Cardiac muscle cell (in vitro differentiated cells and primary cell): ENCODE measurements around the gene TLCD2. TPM values are rescaled to one million over a fixed set of nuclear protein-coding genes. Genes with fewer than 3 reads are reported as not detected.

Experiments
- DNase-seq, 2 donors: peaks; one replicate each; pipeline versions ENCODE4 v3.0.0 to v3.0.0-alpha.2; 2010 to 2017; ENCODE audit warnings: low read depth in 1 of 2, low spot score in 1 of 2
- H3K27ac ChIP-seq: fragments of 200-600 bp; sonication (generic); 2 replicates; pipeline ENCODE4 v1.5.1; 2016
- H3K27me3 ChIP-seq: fragments of 200-600 bp; sonication (generic); 2 replicates; pipeline ENCODE4 v1.6.0; 2016; ENCODE audit warnings: control low read depth
- H3K36me3 ChIP-seq: fragments of 200-600 bp; sonication (generic); 2 replicates; pipeline ENCODE4 v1.5.1; 2016; ENCODE audit warnings: control low read depth
- H3K4me1 ChIP-seq: fragments of 200-600 bp; sonication (generic); 2 replicates; pipeline ENCODE4 v1.8.1; 2017; ENCODE audit warnings: low read depth, mild to moderate bottlenecking, mixed run types
- H3K4me3 ChIP-seq: fragments of 200-600 bp; sonication (generic); 2 replicates; pipeline ENCODE4 v1.5.1; 2016; ENCODE audit warnings: mild to moderate bottlenecking
- H3K9me3 ChIP-seq: fragments of 200-600 bp; sonication (generic); 2 replicates; pipeline ENCODE4 v1.5.1; 2017; ENCODE audit warnings: low read depth, mild to moderate bottlenecking, control low read depth
- polyA plus RNA-seq: library from polyadenylated mRNA; unstranded; fragments of >200 nt; fragmentation: Nextera tagmentation; extraction: Ambion mirVana; gene quantifications from 2 replicates; pipeline ENCODE4 v1.2.1, GENCODE V29; 2016
- total RNA-seq: library from RNA; depleted of rRNA; stranded (reverse); fragments of >200 nt; gene quantifications from 2 replicates; pipeline ENCODE4 v1.2.3, GENCODE V29; 2016
- TF ChIP-seq, protein P1 (sequence below): IDR thresholded peaks from 2 replicates; pipeline ENCODE4 v1.5.1; 2012; ENCODE audit warnings: low read depth, mild to moderate bottlenecking, low read length

TLCD2 gene
- total and polyA plus RNA-seq, 2 experiments from 2014 or later, result 1.4 to 3.1 TPM

DNA sequence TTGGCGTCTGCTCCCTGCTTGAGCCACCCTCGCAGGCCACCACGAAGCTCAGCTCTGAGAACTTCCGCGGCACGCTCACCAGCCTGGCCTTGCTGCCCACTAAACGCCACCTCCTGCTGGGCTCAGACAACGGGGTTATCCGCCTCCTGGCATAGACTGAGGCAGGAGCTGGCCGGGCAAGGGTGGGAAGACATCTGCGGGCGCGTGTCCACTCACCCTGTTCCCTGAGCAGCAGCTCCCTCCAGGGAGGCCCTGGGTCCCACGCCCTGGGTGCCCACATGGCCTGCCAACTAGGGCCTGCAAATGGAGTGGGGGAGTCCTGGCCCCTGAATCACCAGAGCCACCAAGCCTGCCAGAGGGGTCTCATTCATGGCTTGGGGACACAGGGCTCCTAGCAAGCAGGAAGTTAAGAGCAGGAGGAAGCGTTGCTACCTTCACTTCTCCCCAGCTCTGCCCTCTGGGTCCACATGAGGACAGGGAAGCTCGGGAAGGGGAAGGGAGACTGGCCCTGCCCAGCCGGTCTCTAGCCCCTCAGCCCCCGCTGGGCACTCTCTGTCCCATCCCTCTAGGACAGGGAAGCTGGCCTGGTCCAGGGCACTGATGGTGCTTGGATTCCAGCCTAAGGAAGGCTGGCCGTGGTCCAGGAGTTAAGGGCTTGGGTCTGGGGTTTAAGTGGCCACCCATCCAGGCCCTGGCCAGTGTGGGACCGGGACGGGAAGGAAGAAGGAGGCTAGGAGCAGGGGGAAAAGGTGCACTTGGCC is 27.5 kb upstream of the TLCD2 start:
- H3K4me1 ChIP-seq, result peaks cover 7% of the 10 kb centered on the region
- no peaks in the 10 kb centered on the region for H3K27me3 ChIP-seq
- no peak overlapping the region for H3K4me3 ChIP-seq
- TF ChIP-seq, protein P1, sequence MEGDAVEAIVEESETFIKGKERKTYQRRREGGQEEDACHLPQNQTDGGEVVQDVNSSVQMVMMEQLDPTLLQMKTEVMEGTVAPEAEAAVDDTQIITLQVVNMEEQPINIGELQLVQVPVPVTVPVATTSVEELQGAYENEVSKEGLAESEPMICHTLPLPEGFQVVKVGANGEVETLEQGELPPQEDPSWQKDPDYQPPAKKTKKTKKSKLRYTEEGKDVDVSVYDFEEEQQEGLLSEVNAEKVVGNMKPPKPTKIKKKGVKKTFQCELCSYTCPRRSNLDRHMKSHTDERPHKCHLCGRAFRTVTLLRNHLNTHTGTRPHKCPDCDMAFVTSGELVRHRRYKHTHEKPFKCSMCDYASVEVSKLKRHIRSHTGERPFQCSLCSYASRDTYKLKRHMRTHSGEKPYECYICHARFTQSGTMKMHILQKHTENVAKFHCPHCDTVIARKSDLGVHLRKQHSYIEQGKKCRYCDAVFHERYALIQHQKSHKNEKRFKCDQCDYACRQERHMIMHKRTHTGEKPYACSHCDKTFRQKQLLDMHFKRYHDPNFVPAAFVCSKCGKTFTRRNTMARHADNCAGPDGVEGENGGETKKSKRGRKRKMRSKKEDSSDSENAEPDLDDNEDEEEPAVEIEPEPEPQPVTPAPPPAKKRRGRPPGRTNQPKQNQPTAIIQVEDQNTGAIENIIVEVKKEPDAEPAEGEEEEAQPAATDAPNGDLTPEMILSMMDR, result no peak
- no peak overlapping the region for H3K27ac ChIP-seq
- H3K36me3 ChIP-seq, result no peaks in the 10 kb centered on the region
- DNase-seq, result no peak
- H3K9me3 ChIP-seq, result no peaks in the 10 kb centered on the region

DNA sequence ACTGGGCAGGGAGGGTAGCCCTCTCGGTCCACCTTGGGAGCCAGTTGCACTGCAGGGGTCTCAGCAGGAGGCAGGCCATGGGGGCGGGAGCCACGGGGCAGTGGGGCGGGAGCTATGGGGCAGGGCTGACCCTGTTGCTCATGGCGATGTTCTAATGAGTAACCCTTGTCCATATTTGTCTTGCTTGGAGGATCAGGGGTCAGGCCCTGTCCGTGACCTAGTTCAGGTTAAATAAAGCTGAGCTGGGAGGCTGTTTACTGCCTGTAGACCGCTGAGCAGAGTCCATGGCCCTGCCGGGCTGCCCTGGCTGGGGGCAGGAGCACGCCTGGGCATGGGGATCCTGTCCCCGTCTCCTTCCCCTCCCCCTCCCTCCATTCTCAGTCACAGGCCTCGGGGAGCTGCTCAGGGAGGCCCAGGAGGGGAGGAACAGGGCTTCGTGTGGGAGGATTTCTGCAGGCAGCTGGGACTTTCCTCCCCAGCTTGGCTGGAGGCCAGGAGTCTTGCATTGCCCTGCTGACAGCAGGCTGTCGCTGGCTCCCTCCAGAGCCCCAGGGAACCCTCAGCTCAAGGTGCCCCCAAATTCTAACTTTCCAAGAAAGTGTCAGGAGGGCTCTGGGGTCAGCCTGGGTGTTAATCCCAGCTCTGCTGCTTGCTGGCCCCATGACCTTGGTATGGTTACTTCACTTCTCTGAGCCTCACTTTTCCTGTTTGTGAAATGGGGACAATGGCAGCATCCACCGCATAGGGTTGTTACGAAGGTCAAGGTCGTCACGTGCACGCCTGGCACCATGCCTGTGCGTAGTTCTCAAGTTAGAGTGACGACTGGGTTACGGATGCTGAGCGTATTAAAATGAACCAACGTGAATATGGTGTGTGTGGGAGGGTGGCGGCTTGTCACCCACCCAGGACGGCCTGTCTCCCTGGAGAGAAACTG is 26.4 kb upstream of the TLCD2 start:
- H3K27ac ChIP-seq, result peak overlapping the region; percentile 88
- H3K9me3 ChIP-seq, result no peaks in the 10 kb centered on the region
- H3K4me3 ChIP-seq, result no peak overlapping the region
- H3K27me3 ChIP-seq, result no peaks in the 10 kb centered on the region
- H3K36me3 ChIP-seq, result no peaks in the 10 kb centered on the region
- DNase-seq, result peak in 1 of 2 donors; percentile 93
- TF ChIP-seq, protein P1, result no peak
- peaks cover 7% of the 10 kb centered on the region for H3K4me1 ChIP-seq

DNA sequence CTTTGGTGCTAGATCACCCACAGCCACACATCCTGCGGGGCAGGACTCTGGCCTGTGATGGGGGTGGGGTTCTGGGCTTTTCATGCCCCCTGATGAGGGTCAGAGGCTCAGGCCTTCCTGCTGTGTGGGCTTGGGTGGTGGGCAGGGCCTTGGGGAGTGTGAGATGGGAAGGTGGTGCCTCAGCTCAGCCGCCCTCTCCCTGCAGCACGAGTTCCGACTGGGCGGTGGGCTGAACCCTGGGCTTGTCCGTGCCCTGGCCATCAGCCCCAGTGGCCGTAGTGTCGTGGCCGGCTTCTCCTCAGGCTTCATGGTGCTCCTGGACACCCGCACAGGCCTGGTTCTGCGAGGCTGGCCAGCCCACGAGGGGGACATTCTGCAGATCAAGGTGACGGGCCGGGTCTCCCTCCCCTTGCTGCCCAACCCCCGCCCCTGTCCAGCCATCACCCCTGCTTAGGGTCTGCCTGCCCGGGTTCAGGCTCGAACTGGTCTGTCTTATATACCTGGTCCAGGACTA is 25.7 kb upstream of the TLCD2 start:
- Histone ChIP-seq H3K27me3 (no peaks in the 10 kb centered on the region), H3K36me3 (no peaks in the 10 kb centered on the region), H3K27ac (peak overlapping the region; percentile 88), H3K4me1 (peaks cover 7% of the 10 kb centered on the region), H3K4me3 (no peak overlapping the region), H3K9me3 (no peaks in the 10 kb centered on the region)
- DNase-seq, result no peak
- TF ChIP-seq, protein P1, result no peak

DNA sequence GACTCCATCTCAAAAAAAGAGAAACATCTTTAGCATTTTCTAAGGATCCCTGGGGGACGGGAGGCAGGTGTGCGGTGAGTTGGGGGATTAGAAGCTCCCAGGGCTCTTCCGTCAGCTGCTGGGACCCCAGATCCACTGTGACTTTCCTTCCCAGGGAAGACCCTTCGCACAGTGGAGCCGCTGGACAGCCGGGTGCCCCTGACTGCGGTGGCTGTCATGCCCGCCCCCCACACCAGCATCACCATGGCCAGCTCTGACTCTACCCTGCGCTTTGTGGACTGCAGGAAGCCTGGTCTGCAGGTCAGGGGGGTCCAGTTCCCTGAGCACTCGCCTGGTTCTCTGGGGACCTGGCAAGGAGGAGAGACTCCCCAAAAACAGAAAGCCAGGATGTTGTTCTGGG is 25.2 kb upstream of the TLCD2 start:
- Histone ChIP-seq H3K36me3 (no peaks in the 10 kb centered on the region), H3K4me3 (no peak overlapping the region), H3K27me3 (no peaks in the 10 kb centered on the region), H3K9me3 (no peaks in the 10 kb centered on the region), H3K27ac (peak overlapping the region; percentile 88), H3K4me1 (peaks cover 7% of the 10 kb centered on the region)
- TF ChIP-seq, protein P1, result no peak
- DNase-seq, result no peak

DNA sequence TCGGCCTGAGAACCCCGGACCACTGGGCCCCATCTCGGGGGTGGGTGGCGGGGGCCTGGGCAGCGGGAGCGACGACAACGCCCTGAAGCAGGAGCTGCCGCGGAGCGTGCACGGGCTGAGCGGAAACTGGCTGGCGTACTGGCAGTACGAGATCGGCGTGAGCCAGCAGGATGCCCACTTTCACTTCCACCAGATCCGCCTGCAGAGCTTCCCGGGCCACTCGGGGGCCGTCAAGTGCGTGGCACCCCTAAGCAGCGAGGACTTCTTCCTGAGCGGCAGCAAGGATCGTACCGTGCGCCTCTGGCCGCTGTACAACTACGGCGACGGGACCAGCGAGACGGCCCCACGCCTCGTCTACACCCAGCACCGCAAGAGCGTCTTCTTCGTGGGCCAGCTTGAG is 23.6 kb upstream of the TLCD2 start:
- Histone ChIP-seq H3K36me3 (no peaks in the 10 kb centered on the region), H3K27me3 (no peaks in the 10 kb centered on the region), H3K27ac (no peak overlapping the region), H3K9me3 (no peaks in the 10 kb centered on the region), H3K4me3 (no peak overlapping the region), H3K4me1 (peaks cover 7% of the 10 kb centered on the region)
- no peak for DNase-seq
- TF ChIP-seq, protein P1, result no peak
